Gastroesophageal sphincter (tissue), 4 donors: ENCODE data around the gene CRYBG3. TPM values are rescaled to one million over a fixed set of nuclear protein-coding genes. Genes with fewer than 3 reads are reported as not detected.

ENCODE experiments used
- ATAC-seq: fragments of 150-250 bp; one replicate; pipeline ENCODE4 v1.9.1; 2016; ENCODE audit warnings: mild to moderate bottlenecking, moderate library complexity
- H3K27ac ChIP-seq, 4 donors: fragments of 200-600 bp; sonication (generic) in 3 of 4; 1 replicate in 3 of 4; 2 replicates in 1 of 4; pipeline ENCODE4 v1.5.1; 2016 to 2019
- H3K27me3 ChIP-seq: fragments of 200-600 bp; sonication (generic); one replicate; pipeline ENCODE4 v1.5.1; 2019
- H3K36me3 ChIP-seq, 2 donors: fragments of 200-600 bp; sonication (generic); one replicate each; pipeline ENCODE4 v1.5.1; 2019; ENCODE audit warnings: control low read depth in 1 of 2
- H3K4me1 ChIP-seq, 3 donors: fragments of 200-600 bp; sonication (generic); 1 replicate in 2 of 3; 2 replicates in 1 of 3; pipeline ENCODE4 v1.5.1; 2016 to 2019; ENCODE audit warnings: control low read depth in 2 of 3
- H3K4me3 ChIP-seq, 2 donors: fragments of 200-600 bp; sonication (generic); one replicate each; pipeline ENCODE4 v1.5.1; 2019; ENCODE audit warnings: mild to moderate bottlenecking in 1 of 2, moderate library complexity in 1 of 2
- H3K9me3 ChIP-seq, 3 donors: fragments of 200-600 bp; sonication (generic); one replicate each; pipeline ENCODE4 v1.5.1; 2017 to 2019; ENCODE audit warnings: control low read depth in 2 of 3
- EP300 ChIP-seq: sonication (generic); formaldehyde crosslinking; IDR thresholded peaks from one replicate; pipeline ENCODE4 v1.6.1; 2017; ENCODE audit warnings: antibody characterized with exemption, mild to moderate bottlenecking
- POLR2A ChIP-seq, 2 donors: fragments of 450-650 bp; IDR thresholded peaks; one replicate each; pipeline ENCODE4 v1.6.1; 2017; ENCODE audit warnings: antibody characterized with exemption in 2 of 2, mild to moderate bottlenecking in 2 of 2, moderate library complexity in 1 of 2
- POLR2AphosphoS5 ChIP-seq: sonication (generic); formaldehyde crosslinking; IDR thresholded peaks from one replicate; pipeline ENCODE4 v1.6.1; 2017; ENCODE audit warnings: antibody characterized with exemption
- WGBS, 2 donors: methylation state at CpG; one replicate each; pipeline ENCODE4 v1.1.5; 2018; ENCODE audit warnings: low coverage in 1 of 2; 5-methylcytosine and 5-hydroxymethylcytosine counted together
- total RNA-seq, 4 donors: library from RNA; depleted of rRNA; stranded (reverse); fragments of >200 nt; gene quantifications; one replicate each; pipeline ENCODE4 v1.1.0, GENCODE V29; 2016
- TF ChIP-seq, protein P1 (sequence below), 4 experiments: fragments of 200-600 bp in 2 of 4; fragments of 450-650 bp in 2 of 4; sonication (generic) in 1 of 4; IDR thresholded peaks; one replicate each; pipeline ENCODE4 v1.5.1; 2017 to 2019; ENCODE audit warnings: antibody characterized with exemption in 4 of 4, mild to moderate bottlenecking in 2 of 4, moderate library complexity in 2 of 4

CRYBG3 gene
- total RNA-seq, 4 donors from 2014 or later = 22.2 to 52.4 (median 28.9) TPM

DNA sequence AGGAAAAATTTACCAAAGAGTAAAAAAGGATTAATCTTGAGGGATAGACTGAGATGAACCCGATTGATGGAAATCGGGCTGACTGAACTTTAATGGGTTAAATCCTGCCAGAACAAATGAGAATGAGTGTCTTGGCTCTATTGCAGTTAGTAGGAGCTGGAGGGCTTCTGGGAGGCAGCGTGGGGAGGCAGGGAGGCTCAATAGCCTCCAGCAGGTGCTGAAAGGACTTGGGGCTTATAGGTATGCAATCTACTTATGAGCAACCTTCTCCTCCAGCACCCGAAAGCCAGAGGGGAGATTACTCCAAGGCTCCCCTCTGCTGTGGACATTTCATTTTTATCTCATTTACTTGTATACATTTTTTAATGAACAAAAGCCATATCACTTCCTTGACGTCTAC, 1.0 kb upstream of the CRYBG3 start:
- H3K27ac ChIP-seq = peak overlapping the region in 2 of 4 donors; percentile 93 to 96

DNA sequence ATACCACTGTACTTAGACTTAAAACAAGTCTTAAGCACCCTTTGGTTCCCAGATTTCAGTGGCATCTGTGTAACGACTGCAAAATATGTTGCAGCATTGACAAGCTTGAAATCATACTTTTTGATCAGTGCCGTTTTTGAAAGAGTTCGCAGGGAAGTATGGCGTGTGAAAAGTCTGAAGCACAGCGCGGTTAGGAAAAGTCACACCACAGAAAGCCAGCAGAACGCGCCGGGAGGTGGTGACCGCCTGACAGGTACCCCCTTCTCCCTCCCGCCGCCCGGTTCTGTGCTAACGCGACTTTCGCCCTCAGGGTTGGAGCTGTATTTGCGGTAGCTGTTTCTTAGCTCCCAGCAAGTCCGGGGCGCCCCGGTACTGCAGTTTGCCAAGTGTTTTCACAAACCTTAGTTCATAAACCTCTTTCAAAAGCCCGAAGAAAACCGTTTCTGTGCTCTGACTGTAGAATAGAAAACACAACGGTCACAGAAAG, 481 bp upstream of the CRYBG3 start:
- H3K4me3 ChIP-seq = peak overlapping the region; percentile 72 to 80
- H3K36me3 ChIP-seq = no peaks in the 10 kb centered on the region
- 1 to 2% methylated on average over 7 to 19 of the region's 23 CpGs for WGBS, 2 donors
- H3K27me3 ChIP-seq = no peaks in the 10 kb centered on the region
- no peaks in the 10 kb centered on the region for H3K9me3 ChIP-seq
- peak overlapping the region; percentile 63 to 96 (median 93) for H3K27ac ChIP-seq
- peaks cover 0 to 37% (median 6%) of the 10 kb centered on the region in 3 donors for H3K4me1 ChIP-seq
- ATAC-seq = peak; percentile 28
- no peak for TF ChIP-seq POLR2A (IDR thresholded peaks at IDR 0.05)
- TF ChIP-seq, protein P1, sequence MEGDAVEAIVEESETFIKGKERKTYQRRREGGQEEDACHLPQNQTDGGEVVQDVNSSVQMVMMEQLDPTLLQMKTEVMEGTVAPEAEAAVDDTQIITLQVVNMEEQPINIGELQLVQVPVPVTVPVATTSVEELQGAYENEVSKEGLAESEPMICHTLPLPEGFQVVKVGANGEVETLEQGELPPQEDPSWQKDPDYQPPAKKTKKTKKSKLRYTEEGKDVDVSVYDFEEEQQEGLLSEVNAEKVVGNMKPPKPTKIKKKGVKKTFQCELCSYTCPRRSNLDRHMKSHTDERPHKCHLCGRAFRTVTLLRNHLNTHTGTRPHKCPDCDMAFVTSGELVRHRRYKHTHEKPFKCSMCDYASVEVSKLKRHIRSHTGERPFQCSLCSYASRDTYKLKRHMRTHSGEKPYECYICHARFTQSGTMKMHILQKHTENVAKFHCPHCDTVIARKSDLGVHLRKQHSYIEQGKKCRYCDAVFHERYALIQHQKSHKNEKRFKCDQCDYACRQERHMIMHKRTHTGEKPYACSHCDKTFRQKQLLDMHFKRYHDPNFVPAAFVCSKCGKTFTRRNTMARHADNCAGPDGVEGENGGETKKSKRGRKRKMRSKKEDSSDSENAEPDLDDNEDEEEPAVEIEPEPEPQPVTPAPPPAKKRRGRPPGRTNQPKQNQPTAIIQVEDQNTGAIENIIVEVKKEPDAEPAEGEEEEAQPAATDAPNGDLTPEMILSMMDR (IDR thresholded peaks at IDR 0.05) = peak in 1 of 4 experiments; percentile 19

More for the DNA sequence above, 1.0 kb upstream of the CRYBG3 start:
- Histone ChIP-seq H3K27me3 (no peaks in the 10 kb centered on the region), H3K4me3 (peak overlapping the region; percentile 72 to 80), H3K36me3 (no peaks in the 10 kb centered on the region), H3K4me1 (peaks cover 0 to 34% (median 6%) of the 10 kb centered on the region in 3 donors), H3K9me3 (no peaks in the 10 kb centered on the region)
- WGBS, 2 donors = 83 to 91% methylated on average over 4 to 5 of the region's 5 CpGs
- TF ChIP-seq, protein P1 (IDR thresholded peaks at IDR 0.05) = no peak
- TF ChIP-seq POLR2A (IDR thresholded peaks at IDR 0.05) (no peak), EP300 (no peak), POLR2AphosphoS5 (no peak)
- no peak for ATAC-seq

DNA sequence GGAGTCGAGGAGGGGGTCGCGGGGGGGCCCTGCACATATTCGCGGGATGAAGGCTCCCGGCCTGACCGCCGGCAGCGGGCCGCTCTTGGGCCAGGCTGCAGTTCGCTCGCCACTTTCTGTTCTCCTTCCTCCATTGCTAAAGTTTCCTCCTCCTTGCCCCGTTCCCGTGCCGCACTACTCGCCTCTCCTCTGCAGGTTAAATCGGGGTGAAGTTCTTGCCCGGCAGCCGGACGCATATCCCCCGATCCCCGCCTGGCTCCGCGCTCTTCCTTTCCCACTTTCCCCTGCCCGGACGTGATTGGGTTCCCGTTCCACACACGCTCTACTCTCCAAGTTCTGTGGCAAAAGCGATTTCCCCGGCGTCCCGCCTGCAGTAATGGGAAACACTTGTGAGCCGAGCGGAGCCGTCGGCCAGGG, 556 bp downstream of the CRYBG3 start:
- Histone ChIP-seq H3K9me3 (no peaks in the 10 kb centered on the region), H3K4me3 (peak overlapping the region; percentile 72 to 80), H3K27me3 (no peaks in the 10 kb centered on the region), H3K27ac (peak overlapping the region; percentile 63 to 96 (median 93)), H3K36me3 (no peaks in the 10 kb centered on the region), H3K4me1 (peaks cover 3 to 46% (median 6%) of the 10 kb centered on the region in 3 donors)
- peak; percentile 38 for ATAC-seq
- TF ChIP-seq EP300 (no peak), POLR2A (IDR thresholded peaks at IDR 0.05) (no peak), POLR2AphosphoS5 (peak; percentile 30)
- TF ChIP-seq, protein P1 (IDR thresholded peaks at IDR 0.05) = peak in 1 of 4 experiments; percentile 12
- WGBS, 2 donors = 0 to 3% methylated on average over 8 to 26 of the region's 36 CpGs

DNA sequence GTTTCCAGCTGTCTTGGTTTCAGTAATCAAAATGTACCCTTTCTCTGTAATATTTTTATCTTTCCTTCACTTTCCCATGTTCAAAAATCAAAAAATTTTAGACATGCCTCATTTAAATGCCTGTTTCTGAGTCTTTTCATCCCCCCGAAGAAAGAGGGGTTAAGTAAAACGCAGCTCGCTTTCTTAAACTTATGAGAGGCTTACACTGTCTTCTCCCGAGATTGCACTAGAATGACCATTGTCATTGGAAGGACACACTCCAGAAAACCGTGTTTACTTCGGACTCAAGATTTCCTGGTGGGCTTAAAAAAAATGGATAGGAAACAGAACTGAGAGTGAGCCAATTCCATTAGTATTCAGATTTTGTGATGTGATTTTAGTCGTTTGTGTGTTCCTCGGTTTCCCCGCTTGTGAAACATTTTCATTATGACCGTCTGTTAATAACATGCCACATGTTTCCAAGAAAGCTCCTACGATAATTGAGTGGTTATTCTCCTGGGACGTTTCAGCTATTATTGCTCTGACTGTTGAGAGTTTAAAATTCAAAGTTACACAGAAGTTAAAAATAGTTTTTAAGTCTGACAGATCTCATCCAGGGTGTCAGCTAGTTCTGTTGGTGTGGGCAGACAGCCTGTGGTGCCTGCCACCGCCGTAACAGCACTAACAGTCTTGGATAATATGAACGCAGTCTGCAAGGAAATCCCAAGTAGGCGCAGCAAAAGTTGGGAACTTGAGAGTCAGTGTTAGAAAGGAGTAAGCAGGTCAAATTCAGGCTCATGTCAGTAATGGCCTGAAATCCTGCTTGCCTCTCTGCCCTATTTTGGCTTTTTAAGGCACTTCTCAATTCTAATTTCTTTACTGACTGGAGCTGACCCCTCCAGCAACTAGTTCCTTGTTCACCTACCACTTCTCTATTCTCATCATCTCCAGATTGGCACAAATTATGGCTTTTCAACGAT, 1.5 kb downstream of the CRYBG3 start:
- peak overlapping the region in 3 of 4 donors; percentile 31 to 96 (median 93) for H3K27ac ChIP-seq
- H3K27me3 ChIP-seq = no peaks in the 10 kb centered on the region
- no peaks in the 10 kb centered on the region for H3K36me3 ChIP-seq
- TF ChIP-seq POLR2AphosphoS5 = peak; percentile 25
- TF ChIP-seq, protein P1 (IDR thresholded peaks at IDR 0.05) = no peak
- no peak for ATAC-seq
- H3K4me3 ChIP-seq = peak overlapping the region; percentile 72 to 80
- 11 to 30% methylated on average over 16 to 17 of the region's 17 CpGs for WGBS, 2 donors
- no peaks in the 10 kb centered on the region for H3K9me3 ChIP-seq
- peaks cover 5 to 55% (median 11%) of the 10 kb centered on the region in 3 donors for H3K4me1 ChIP-seq
